ENCODE data around the gene IPO13. TPM values are rescaled to one million over a fixed set of nuclear protein-coding genes. Genes with fewer than 3 reads are reported as not detected.
A peak's percentile ranks its signal among the peaks of the same experiment; 100 is the strongest.

Gene IPO13
- total RNA-seq, 2 experiments from 2014 or later: 16.2 to 16.5 TPM

GRCh38 chr1:43970502-43970901 lies 23.8 kb downstream of the IPO13 start:
- CTCF ChIA-PET: interaction anchor here (0.7 to 2.9 kb wide), 5 partner anchors 35 to 207 kb away, joined by 3 to 9 read pairs (median 5); no protein-coding TSS in a partner anchor
- TF ChIP-seq CTCF (IDR thresholded peaks at IDR 0.05): no peak
- Mint-ChIP-seq H3K9me3 (no peaks in the 10 kb centered on the region), H3K4me1 (ENCODE audit: low read depth) (peaks cover 21% of the 10 kb centered on the region), H3K36me3 (ENCODE audit: low read depth) (peaks cover 21% of the 10 kb centered on the region), H3K4me3 (peak overlapping the region; percentile 85), H3K27ac (peak overlapping the region; percentile 80), H3K27me3 (no peaks in the 10 kb centered on the region)
- intact Hi-C loops (cut with micrococcal nuclease): no loop called here
- no peak for ATAC-seq
- POLR2A ChIA-PET: interaction anchor here (0.7 to 2.4 kb wide), 8 partner anchors 16 to 1020 kb away, joined by 3 to 9 read pairs (median 4); partner anchors contain the start of genes CCDC24, IPO13 and SLC6A9
- DNase-seq: no peak

GRCh38 chr1:43970911-43971310 lies 24.2 kb downstream of the IPO13 start:
- CTCF ChIA-PET: interaction anchor here (0.7 to 2.9 kb wide), 4 partner anchors 34 to 208 kb away, joined by 3 to 9 read pairs (median 5); no protein-coding TSS in a partner anchor
- POLR2A ChIA-PET: interaction anchor here (0.8 to 2.4 kb wide), 7 partner anchors 16 to 60 kb away, joined by 3 to 9 read pairs (median 4); partner anchors contain the start of genes CCDC24, IPO13 and SLC6A9
- H3K27ac Mint-ChIP-seq: no peak overlapping the region

GRCh38 chr1:43971336-43971980 lies 24.7 kb downstream of the IPO13 start:
- Mint-ChIP-seq H3K4me3 (peak overlapping the region; percentile 85), H3K27ac (no peak overlapping the region), H3K36me3 (ENCODE audit: low read depth) (peaks cover 27% of the 10 kb centered on the region), H3K9me3 (no peaks in the 10 kb centered on the region), H3K27me3 (no peaks in the 10 kb centered on the region), H3K4me1 (ENCODE audit: low read depth) (peaks cover 28% of the 10 kb centered on the region)
- TF ChIP-seq CTCF (IDR thresholded peaks at IDR 0.05): no peak
- intact Hi-C loops (cut with micrococcal nuclease): no loop called here
- ChIA-PET CTCF (interaction anchor here (1.1 to 2.9 kb wide), 5 partner anchors 26 to 208 kb away, joined by 4 to 9 read pairs (median 5); no protein-coding TSS in a partner anchor), POLR2A (interaction anchor here (1.3 to 2.4 kb wide), 6 partner anchors 16 to 59 kb away, joined by 3 to 9 read pairs (median 3); partner anchors contain the start of genes CCDC24, IPO13 and SLC6A9)
- no peak for ATAC-seq
- DNase-seq: no peak

More at GRCh38 chr1:43970911-43971310, 24.2 kb downstream of the IPO13 start:
- ATAC-seq (no peak), DNase-seq (no peak)
- Mint-ChIP-seq H3K36me3 (ENCODE audit: low read depth) (peaks cover 21% of the 10 kb centered on the region), H3K4me3 (peak overlapping the region; percentile 85), H3K9me3 (no peaks in the 10 kb centered on the region), H3K4me1 (ENCODE audit: low read depth) (peaks cover 23% of the 10 kb centered on the region), H3K27me3 (no peaks in the 10 kb centered on the region)
- intact Hi-C loops (cut with micrococcal nuclease): no loop called here
- TF ChIP-seq CTCF (IDR thresholded peaks at IDR 0.05): no peak

GRCh38 chr1:43973981-43974442 lies 27.3 kb downstream of the IPO13 start:
- no peak for ATAC-seq
- intact Hi-C loops (cut with micrococcal nuclease): no loop called here
- no peak for TF ChIP-seq CTCF (IDR thresholded peaks at IDR 0.05)
- peak overlapping the region; percentile 90 for H3K27ac Mint-ChIP-seq
- H3K27me3 Mint-ChIP-seq: no peaks in the 10 kb centered on the region
- peak overlapping the region; percentile 90 for H3K4me3 Mint-ChIP-seq
- POLR2A ChIA-PET: interaction anchor here (1.4 to 3.2 kb wide), 6 partner anchors 14 to 69 kb away, joined by 3 to 13 read pairs (median 7); partner anchors contain the start of genes CCDC24 and SLC6A9
- H3K9me3 Mint-ChIP-seq: no peaks in the 10 kb centered on the region
- H3K36me3 Mint-ChIP-seq (ENCODE audit: low read depth): peaks cover 48% of the 10 kb centered on the region
- DNase-seq: no peak
- CTCF ChIA-PET: interaction anchor here (0.8 to 4.2 kb wide), 6 partner anchors 27 to 74 kb away, joined by 3 to 20 read pairs (median 6); partner anchors contain the start of gene IPO13
- H3K4me1 Mint-ChIP-seq (ENCODE audit: low read depth): peaks cover 51% of the 10 kb centered on the region
